Left lung (tissue), 10 donors: ENCODE data around the gene HOXB6. TPM values are rescaled to one million over a fixed set of nuclear protein-coding genes. Genes with fewer than 3 reads are reported as not detected.

Experiments used
- ATAC-seq: fragments of 200-7000 bp; cut with Tn5 transposase; one replicate; pipeline ENCODE4 v1.9.1; 2020; ENCODE audit warnings: moderate library complexity
- DNase-seq, 4 donors: peaks; one replicate each; pipeline ENCODE4 v3.0.0-alpha.2; 2013 to 2020
- H3K27ac ChIP-seq, 2 donors: fragments of 200-600 bp; sonication (generic) in 1 of 2; one replicate each; pipeline versions ENCODE4 v1.5.0 to v1.8.0; 2020 to 2021
- H3K27me3 ChIP-seq, 2 donors: fragments of 200-600 bp; sonication (generic) in 1 of 2; one replicate each; pipeline versions ENCODE4 v1.5.0 to v1.8.0; 2020 to 2021
- H3K36me3 ChIP-seq, 2 donors: fragments of 200-600 bp; sonication (generic) in 1 of 2; one replicate each; pipeline versions ENCODE4 v1.5.0 to v1.8.0; 2020 to 2021
- H3K4me1 ChIP-seq, 2 donors: fragments of 200-600 bp; one replicate each; pipeline ENCODE4 v1.8.0; 2021
- H3K4me3 ChIP-seq, 2 donors: fragments of 200-600 bp; sonication (generic) in 1 of 2; one replicate each; pipeline versions ENCODE4 v1.5.0 to v1.8.0; 2020 to 2021; ENCODE audit warnings: mild to moderate bottlenecking in 1 of 2
- H3K9me3 ChIP-seq, 2 donors: fragments of 200-600 bp; sonication (generic) in 1 of 2; one replicate each; pipeline versions ENCODE4 v1.5.0 to v1.8.0; 2020 to 2021
- intact Hi-C, 2 donors: fragments of 100-400 bp; cut with DNase I; formaldehyde crosslinking; loops; one replicate each; pipeline versions ENCODE4 v1.11.2 to v1.14.2; 2022
- polyA plus RNA-seq, 6 donors: library from polyadenylated mRNA; unstranded; fragments of 120-200 nt; gene quantifications; one replicate each; pipeline ENCODE4 v1.2.1, GENCODE V29; 2013; ENCODE audit not compliant: insufficient read length in 6 of 6
- total RNA-seq, 2 donors: library from RNA; stranded (reverse); fragmentation: NEBNext Ultra II Directional; extraction: Animal tissue kit (Norgen Biotek cat#: 25700); gene quantifications; one replicate each; pipeline ENCODE4 v1.2.1, GENCODE V29; 2021
- TF ChIP-seq, protein P1 (sequence below), 2 donors: fragments of 200-600 bp; sonication (generic) in 1 of 2; IDR thresholded peaks; one replicate each; pipeline versions ENCODE4 v1.5.0 to v1.8.0; 2021; ENCODE audit warnings: antibody characterized with exemption in 2 of 2
- donor health status: DM: no; HTN: yes; CAD: no.
- donor health status: DM: no; HTN: no; CAD: no.

HOXB6 gene
- total and polyA plus RNA-seq, 8 donors = 5.1 to 17.1 (median 12.1) TPM

DNA sequence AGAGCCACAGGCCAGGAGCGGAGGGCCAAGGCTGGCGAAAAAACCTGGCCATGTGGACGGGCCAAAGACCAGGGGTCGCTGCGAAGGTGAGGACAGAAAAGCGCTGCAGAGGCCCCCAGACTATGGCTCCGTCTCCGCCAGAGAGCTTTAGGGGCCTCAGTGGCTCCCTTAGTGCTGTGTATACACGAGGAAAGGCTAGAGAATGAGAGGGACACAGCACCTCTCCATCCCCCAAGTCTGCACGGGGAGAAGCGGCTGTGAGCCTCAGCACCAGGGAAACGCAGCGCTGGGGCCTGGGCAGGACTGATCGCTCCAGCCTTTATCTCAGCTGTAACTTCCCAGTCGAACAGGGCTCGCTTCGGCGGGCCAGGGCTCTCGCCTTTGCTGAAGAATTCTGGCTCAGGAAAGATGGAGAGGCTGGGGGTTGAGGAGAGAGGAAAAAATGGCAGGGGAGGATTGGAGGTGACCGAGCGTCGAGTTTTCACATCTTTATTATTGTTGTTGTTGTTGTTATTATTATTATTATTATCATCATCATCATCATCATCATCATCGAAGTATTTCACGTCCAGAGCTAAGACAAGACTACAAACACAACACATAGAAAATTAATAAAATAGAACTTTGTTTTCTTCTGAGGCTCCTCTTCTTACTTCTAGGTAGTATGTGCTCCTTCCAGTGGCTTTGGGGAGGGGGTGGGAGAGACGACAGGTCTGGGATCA is 9.3 kb downstream of the HOXB6 start:
- DNase-seq (no peak), ATAC-seq (no peak)
- Histone ChIP-seq H3K27ac (peak overlapping the region in 1 of 2 donors; percentile 90), H3K27me3 (peaks cover 68 to 100% of the 10 kb centered on the region in 2 donors), H3K36me3 (no peaks in the 10 kb centered on the region), H3K9me3 (no peaks in the 10 kb centered on the region), H3K4me3 (peak overlapping the region in 1 of 2 donors; percentile 44), H3K4me1 (peaks cover 12 to 36% of the 10 kb centered on the region in 2 donors)
- TF ChIP-seq, protein P1, sequence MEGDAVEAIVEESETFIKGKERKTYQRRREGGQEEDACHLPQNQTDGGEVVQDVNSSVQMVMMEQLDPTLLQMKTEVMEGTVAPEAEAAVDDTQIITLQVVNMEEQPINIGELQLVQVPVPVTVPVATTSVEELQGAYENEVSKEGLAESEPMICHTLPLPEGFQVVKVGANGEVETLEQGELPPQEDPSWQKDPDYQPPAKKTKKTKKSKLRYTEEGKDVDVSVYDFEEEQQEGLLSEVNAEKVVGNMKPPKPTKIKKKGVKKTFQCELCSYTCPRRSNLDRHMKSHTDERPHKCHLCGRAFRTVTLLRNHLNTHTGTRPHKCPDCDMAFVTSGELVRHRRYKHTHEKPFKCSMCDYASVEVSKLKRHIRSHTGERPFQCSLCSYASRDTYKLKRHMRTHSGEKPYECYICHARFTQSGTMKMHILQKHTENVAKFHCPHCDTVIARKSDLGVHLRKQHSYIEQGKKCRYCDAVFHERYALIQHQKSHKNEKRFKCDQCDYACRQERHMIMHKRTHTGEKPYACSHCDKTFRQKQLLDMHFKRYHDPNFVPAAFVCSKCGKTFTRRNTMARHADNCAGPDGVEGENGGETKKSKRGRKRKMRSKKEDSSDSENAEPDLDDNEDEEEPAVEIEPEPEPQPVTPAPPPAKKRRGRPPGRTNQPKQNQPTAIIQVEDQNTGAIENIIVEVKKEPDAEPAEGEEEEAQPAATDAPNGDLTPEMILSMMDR (IDR thresholded peaks at IDR 0.05) = no peak
- intact Hi-C loops = loop anchor here in 1 of 2 donors (10.0 kb wide), 1 partner anchor 251 kb away; no protein-coding TSS in a partner anchor

DNA sequence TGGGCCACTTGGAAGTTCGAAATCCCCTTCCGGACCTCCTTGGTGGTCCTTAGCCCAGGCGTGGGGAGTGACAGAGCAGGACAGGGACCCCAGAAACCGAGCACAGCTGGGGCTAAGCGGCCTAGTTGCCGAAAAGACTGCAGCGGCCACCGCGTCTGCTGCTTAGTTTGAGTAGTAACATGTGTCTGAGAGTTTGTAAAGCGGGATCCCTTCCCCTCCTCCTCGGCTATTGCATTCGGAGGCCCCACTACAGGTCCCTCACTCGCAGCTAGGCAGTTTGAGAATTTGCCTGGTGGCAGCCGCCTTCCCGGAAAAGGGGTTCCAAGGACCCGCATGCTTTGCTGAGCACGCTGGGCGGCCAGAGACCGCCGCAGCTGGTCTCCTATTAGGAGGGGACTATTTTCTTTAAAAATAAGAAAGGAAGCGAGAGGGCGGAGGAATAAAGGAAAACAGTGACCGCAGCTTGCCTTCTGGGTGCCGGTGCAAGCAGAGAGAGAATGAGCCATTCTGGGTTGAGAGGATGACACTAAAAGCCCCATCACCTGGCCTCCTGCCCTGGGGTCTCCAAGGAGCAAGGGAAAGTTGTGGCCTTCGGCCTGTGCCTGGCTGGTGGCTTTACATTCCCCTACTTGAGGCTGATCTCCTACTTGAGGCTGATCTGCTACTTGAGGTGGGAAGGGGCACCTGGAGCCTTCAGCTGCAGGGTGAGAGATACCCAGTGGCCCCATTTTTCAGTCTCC is 10.1 kb downstream of the HOXB6 start:
- peaks cover 12 to 36% of the 10 kb centered on the region in 2 donors for H3K4me1 ChIP-seq
- intact Hi-C loops = loop anchor here in 1 of 2 donors (5.0 to 10.0 kb wide), 2 partner anchors 102 to 250 kb away; no protein-coding TSS in a partner anchor
- peak in 1 of 4 donors; percentile 59 for DNase-seq
- TF ChIP-seq, protein P1 (IDR thresholded peaks at IDR 0.05) = no peak
- no peak overlapping the region for H3K4me3 ChIP-seq
- ATAC-seq = no peak
- H3K9me3 ChIP-seq = no peaks in the 10 kb centered on the region
- peaks cover 66 to 100% of the 10 kb centered on the region in 2 donors for H3K27me3 ChIP-seq
- H3K36me3 ChIP-seq = no peaks in the 10 kb centered on the region
- peak overlapping the region; percentile 42 to 90 for H3K27ac ChIP-seq

DNA sequence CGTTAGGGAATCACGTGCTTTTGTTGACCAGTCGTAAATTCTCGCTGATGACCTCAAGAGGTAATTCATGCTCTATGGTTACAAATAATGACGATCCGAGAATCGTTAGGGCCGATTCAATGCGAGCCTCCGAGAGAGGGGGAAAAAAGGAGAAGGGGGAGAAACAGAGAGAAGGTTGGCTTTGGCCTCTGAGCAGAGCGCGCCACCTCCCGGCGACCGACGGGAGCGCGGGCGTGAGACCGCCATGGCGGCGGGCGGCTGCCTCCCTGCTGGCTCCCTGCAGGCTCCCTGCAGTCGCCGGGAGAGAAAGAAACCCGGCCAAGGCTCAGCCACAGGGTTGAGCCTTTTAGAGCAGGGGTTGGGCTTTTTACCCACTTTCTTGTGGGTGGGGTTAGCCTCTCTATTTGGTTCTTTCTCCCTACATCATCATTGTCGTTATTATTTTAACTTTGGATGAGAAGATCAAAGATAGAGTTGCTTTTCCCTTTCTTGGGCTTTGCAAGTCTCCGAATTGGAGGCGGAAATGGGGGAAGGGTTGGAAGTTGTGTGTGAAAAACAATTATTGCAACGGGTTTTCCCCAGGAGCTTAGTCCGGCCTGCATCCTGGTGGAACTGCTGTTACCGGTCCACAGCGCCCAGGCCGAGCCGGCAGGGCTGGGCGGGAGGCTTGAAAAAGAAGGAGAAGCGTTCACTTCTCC is 10.8 kb downstream of the HOXB6 start:
- H3K4me1 ChIP-seq = peaks cover 12 to 36% of the 10 kb centered on the region in 2 donors
- H3K9me3 ChIP-seq = no peaks in the 10 kb centered on the region
- TF ChIP-seq, protein P1 (IDR thresholded peaks at IDR 0.05) = peak; percentile 84 to 92
- peaks cover 62 to 100% of the 10 kb centered on the region in 2 donors for H3K27me3 ChIP-seq
- H3K27ac ChIP-seq = peak overlapping the region; percentile 42 to 90
- H3K4me3 ChIP-seq = no peak overlapping the region
- peak; percentile 77 for ATAC-seq
- DNase-seq = peak; percentile 72 to 97 (median 92)
- intact Hi-C loops = loop anchor here in 1 of 2 donors (5.0 to 10.0 kb wide), 2 partner anchors 102 to 249 kb away; no protein-coding TSS in a partner anchor
- no peaks in the 10 kb centered on the region for H3K36me3 ChIP-seq

DNA sequence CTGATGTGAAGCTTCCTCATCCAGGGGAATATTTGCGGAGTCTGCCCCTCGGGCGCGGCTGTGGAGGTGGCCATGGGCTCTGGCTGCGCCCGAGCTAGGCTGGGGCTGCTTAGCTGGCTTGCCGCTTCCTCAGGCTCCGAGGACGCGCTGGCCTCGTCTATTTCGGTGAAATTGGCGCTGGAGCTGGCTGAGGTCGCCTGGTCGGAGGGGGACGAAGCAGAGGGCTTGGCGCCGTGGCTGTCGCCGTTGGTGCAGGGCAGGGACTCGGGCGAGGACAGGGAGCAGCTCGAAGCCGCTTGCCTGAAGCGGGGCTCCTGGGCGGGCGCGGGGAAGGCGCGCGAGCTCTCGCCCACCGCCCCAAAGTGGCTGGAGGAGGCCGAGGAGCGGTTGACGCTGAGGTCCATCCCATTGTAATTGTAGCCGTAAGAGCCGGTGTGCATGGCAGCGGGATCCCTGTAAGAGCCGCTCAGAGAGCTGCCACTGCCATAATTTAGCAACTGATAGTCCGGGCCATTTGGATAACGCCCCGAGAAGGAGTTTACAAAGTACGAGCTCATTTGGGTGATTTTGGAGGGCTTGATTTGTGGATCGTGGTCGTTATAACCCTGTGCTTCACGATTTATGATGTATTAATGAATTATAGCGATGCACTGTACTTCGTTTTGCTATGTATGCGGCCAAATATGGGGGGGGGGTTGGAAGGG is 11.5 kb downstream of the HOXB6 start, which contains the start of gene HOXB5:
Gene HOXB5, minus strand, starts transcription at position 654 of the 704 bp plus-strand sequence. Its CDS starts 97 bp downstream, at position 557.
- TF ChIP-seq, protein P1 (IDR thresholded peaks at IDR 0.05) = no peak
- H3K9me3 ChIP-seq = no peaks in the 10 kb centered on the region
- intact Hi-C loops = loop anchor here in 1 of 2 donors (5.0 to 10.0 kb wide), 2 partner anchors 101 to 248 kb away; no protein-coding TSS in a partner anchor
- peaks cover 70 to 100% of the 10 kb centered on the region in 2 donors for H3K27me3 ChIP-seq
- peak; percentile 4 for ATAC-seq
- H3K4me3 ChIP-seq = peak within 1 kb of the TSS; percentile 25 to 32
- H3K4me1 ChIP-seq = peaks cover 12 to 35% of the 10 kb centered on the region in 2 donors
- H3K27ac ChIP-seq = peak within 1 kb of the TSS; percentile 76 to 90
- no peaks in the 10 kb centered on the region for H3K36me3 ChIP-seq
- DNase-seq = no peak
